ENCODE data around the gene SNAI3. TPM values are rescaled to one million over a fixed set of nuclear protein-coding genes. Genes with fewer than 3 reads are reported as not detected.

The SNAI3 gene
- total and polyA plus RNA-seq, 2 of the 8 experiments (the other 6 are each of a cell fraction or from before 2014, with no cell fraction given) = 8.5 to 13.3 TPM

DNA sequence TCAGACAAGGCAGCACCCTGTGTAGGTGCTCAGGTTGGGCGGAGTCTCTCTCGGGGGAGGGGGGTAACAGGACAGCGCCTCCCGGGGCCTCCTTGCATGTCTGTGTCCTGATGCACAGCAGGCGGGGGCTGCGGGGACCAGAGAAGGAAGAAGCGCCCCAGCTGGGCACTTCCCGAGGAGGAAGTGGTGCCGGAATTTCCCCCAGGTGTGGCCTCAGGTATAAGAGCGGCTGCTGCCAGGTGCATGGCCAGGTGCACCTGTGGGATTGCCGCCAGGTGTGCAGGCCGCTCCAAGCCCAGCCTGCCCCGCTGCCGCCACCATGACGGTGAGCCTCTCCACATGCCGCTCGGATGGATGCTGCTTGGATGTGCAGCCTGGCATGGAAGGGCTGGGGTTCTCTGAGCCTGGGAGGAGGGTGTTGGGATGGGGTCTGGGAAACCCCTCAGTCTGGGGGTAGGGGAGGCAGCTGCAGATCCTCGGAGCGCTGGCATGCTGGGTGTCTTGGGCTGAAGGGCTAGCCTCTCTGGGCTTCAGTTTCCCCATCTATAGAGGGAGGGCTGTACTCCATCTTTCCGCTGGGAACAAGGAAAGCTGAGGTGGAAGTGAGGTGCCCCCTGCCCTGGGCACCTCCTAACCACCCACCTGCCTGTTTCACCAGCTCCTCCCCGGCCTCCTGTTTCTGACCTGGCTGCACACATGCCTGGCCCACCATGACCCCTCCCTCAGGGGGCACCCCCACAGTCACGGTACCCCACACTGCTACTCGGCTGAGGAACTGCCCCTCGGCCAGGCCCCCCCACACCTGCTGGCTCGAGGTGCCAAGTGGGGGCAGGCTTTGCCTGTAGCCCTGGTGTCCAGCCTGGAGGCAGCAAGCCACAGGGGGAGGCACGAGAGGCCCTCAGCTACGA lies 47.7 kb downstream of the SNAI3 start, which contains the start of gene IL17C:
Gene IL17C (plus strand): TSS at position 250 of the 908 bp plus-strand sequence. CDS start 70 bp downstream, at position 320.
- Histone ChIP-seq H3K23ac (ENCODE audit: insufficient read length) (no peak within 1 kb of the TSS), H3K4me1 (replicated peaks in 1 of 4; ENCODE audit: control insufficient read depth in 3 of 4, insufficient read depth in 4 of 4, low read length in 3 of 4) (peaks cover 5 to 46% (median 30%) of the 10 kb centered on the region in 4 experiments), H3K36me3 (ENCODE audit: control insufficient read depth in 2 of 4, insufficient read depth in 4 of 4, low read length in 3 of 4) (no peaks in the 10 kb centered on the region), H2BK5ac (ENCODE audit: low read depth, low read length) (peak within 1 kb of the TSS; percentile 94; the same call in 1 of the 2 replicates), H3K4me2 (ENCODE audit: insufficient read depth in 1 of 2, low read depth in 2 of 2, low read length in 2 of 2) (peak within 1 kb of the TSS; percentile 44 to 58; a peak in 3 of 4 replicates), H2BK20ac (ENCODE audit: low read length) (peak within 1 kb of the TSS; percentile 2; the same call in 1 of the 2 replicates), H3K4me3 (ENCODE audit: extremely low read depth in 1 of 4, insufficient read depth in 2 of 4, low read depth in 3 of 4, low read length in 4 of 4) (peak within 1 kb of the TSS in 2 of 4 experiments; percentile 14 to 39; a peak in 3 of 8 replicates), H3K9ac (replicated peaks in 1 of 4; ENCODE audit: extremely low read depth in 1 of 4, low read depth in 3 of 4, low read length in 3 of 4) (no peak within 1 kb of the TSS; a peak in 1 of 7 replicates), H3K9me3 (ENCODE audit: insufficient read depth in 2 of 2, low read depth in 1 of 2, low read length in 1 of 2) (no peaks in the 10 kb centered on the region), H4K91ac (replicated peaks; ENCODE audit: insufficient read length, low read length) (peak within 1 kb of the TSS; percentile 95), H3K79me1 (ENCODE audit: low read depth, low read length) (no peaks in the 10 kb centered on the region), H2AK5ac (ENCODE audit: low read depth, low read length) (peak within 1 kb of the TSS; percentile 72; the same call in 1 of the 2 replicates), H4K8ac (ENCODE audit: extremely low read depth, insufficient read depth, low read length) (peak within 1 kb of the TSS; percentile 93), H3K23me2 (ENCODE audit: low read depth, low read length) (peaks cover 10% of the 10 kb centered on the region), H3K27ac (ENCODE audit: low read depth, low read length) (no peak within 1 kb of the TSS), H3K18ac (ENCODE audit: extremely low read depth, low read length) (peak within 1 kb of the TSS; percentile 60; the same call in 1 of the 2 replicates), H3K56ac (replicated peaks; ENCODE audit: insufficient read length, low read depth, low read length) (no peak within 1 kb of the TSS), H2AFZ (ENCODE audit: low read length) (0 out of 2 replicates have a peak within 1 kb of the TSS, but pooled peaks have one; percentile 16), H3K27me3 (replicated peaks in 1 of 4; ENCODE audit: control insufficient read depth in 3 of 4, extremely low read depth in 1 of 4, insufficient read depth in 3 of 4, low read length in 3 of 4) (peaks cover 0 to 4% (median 1%) of the 10 kb centered on the region in 4 experiments; a peak in 2 of 7 replicates), H2BK15ac (ENCODE audit: low read length) (peak within 1 kb of the TSS; percentile 95; the same call in 1 of the 2 replicates), H3K14ac (ENCODE audit: insufficient read length) (no peak within 1 kb of the TSS), H4K20me1 (replicated peaks in 1 of 2; ENCODE audit: control insufficient read depth in 1 of 2, insufficient read depth in 2 of 2, low read length in 2 of 2) (peaks cover 0 to 3% of the 10 kb centered on the region in 2 experiments), H3K79me2 (ENCODE audit: control insufficient read depth in 1 of 2, insufficient read depth in 2 of 2, low read length in 2 of 2) (no peaks in the 10 kb centered on the region), H2BK12ac (ENCODE audit: low read depth, low read length) (peak within 1 kb of the TSS; percentile 72; the same call in 1 of the 2 replicates), H3K4ac (replicated peaks; ENCODE audit: insufficient read length, low read depth, low read length) (peak within 1 kb of the TSS; percentile 98), H2BK120ac (replicated peaks; ENCODE audit: low read depth, low read length) (peak within 1 kb of the TSS; percentile 62), H4K5ac (ENCODE audit: insufficient read length, low read depth, low read length) (no peak within 1 kb of the TSS)
- no peak for FAIRE-seq
- ChIA-PET POLR2A (ENCODE audit: partially characterized antibody) (interaction anchor here (0.6 to 3.5 kb wide), 11 partner anchors 11 to 172 kb away, joined by 3 to 35 read pairs (median 5); partner anchors contain the start of genes CYBA, MVD and SNAI3), CTCF (ENCODE audit: partially characterized antibody) (interaction anchor here (0.7 to 3.6 kb wide), 9 partner anchors 9 to 189 kb away, joined by 3 to 19 read pairs (median 6); no protein-coding TSS in a partner anchor)
- WGBS, 2 experiments (ENCODE audit: extremely low coverage in 1 of 2, insufficient coverage in 1 of 2, insufficient read length in 1 of 2, insufficient replicate concordance in 2 of 2, low coverage in 1 of 2, low lambda C conversion rate in 2 of 2, missing lambda C conversion rate in 1 of 2) = 62% methylated on average over 25 of the region's 27 CpGs; no CpG with 5 or more reads in 1 of the 2 experiments
- peak in 1 of 2 experiments; percentile 68 for DNase-seq (ENCODE audit: low read depth in 1 of 2, low spot score in 2 of 2)
- TF ChIP-seq RAD21 (IDR thresholded peaks at IDR 0.05 in 1 of 2, conservative IDR thresholded peaks at IDR 0.05 in 1 of 2; ENCODE audit: low read depth in 2 of 2, low read length in 2 of 2) (no peak), GABPA (IDR thresholded peaks at IDR 0.05; ENCODE audit: borderline replicate concordance, insufficient read depth, low read length) (peak; percentile 40; the same call in 1 of the 2 replicates), SIX5 (IDR thresholded peaks at IDR 0.05; ENCODE audit: low read depth, low read length) (no peak), POLR2AphosphoS5 (IDR thresholded peaks at IDR 0.05; ENCODE audit: low read depth, low read length) (peak; percentile 70), NRF1 (IDR thresholded peaks at IDR 0.05; ENCODE audit: low read depth, low read length) (no peak), EGR1 (IDR thresholded peaks at IDR 0.05; ENCODE audit: borderline replicate concordance, low read depth, low read length) (peak; percentile 60; the same call in 1 of the 2 replicates), CHD1 (IDR thresholded peaks at IDR 0.05; ENCODE audit: low read depth, low read length) (no peak), POLR2A (IDR thresholded peaks at IDR 0.05; ENCODE audit: control extremely low read depth in 1 of 2, low read depth in 2 of 2, low read length in 2 of 2) (peak in 1 of 2 experiments; percentile 53; a peak in 2 of 3 replicates), TAF7 (optimal IDR thresholded peaks at IDR 0.05; ENCODE audit: borderline replicate concordance, low read depth, low read length) (no peak)
- TF ChIP-seq, protein P1, sequence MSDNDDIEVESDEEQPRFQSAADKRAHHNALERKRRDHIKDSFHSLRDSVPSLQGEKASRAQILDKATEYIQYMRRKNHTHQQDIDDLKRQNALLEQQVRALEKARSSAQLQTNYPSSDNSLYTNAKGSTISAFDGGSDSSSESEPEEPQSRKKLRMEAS (IDR thresholded peaks at IDR 0.05) = peak; percentile 54; the same call in 1 of the 2 replicates

Measured in H1 (cell line).